Measurements from ENCODE around the gene PTPN4.

PTPN4 gene

DNA sequence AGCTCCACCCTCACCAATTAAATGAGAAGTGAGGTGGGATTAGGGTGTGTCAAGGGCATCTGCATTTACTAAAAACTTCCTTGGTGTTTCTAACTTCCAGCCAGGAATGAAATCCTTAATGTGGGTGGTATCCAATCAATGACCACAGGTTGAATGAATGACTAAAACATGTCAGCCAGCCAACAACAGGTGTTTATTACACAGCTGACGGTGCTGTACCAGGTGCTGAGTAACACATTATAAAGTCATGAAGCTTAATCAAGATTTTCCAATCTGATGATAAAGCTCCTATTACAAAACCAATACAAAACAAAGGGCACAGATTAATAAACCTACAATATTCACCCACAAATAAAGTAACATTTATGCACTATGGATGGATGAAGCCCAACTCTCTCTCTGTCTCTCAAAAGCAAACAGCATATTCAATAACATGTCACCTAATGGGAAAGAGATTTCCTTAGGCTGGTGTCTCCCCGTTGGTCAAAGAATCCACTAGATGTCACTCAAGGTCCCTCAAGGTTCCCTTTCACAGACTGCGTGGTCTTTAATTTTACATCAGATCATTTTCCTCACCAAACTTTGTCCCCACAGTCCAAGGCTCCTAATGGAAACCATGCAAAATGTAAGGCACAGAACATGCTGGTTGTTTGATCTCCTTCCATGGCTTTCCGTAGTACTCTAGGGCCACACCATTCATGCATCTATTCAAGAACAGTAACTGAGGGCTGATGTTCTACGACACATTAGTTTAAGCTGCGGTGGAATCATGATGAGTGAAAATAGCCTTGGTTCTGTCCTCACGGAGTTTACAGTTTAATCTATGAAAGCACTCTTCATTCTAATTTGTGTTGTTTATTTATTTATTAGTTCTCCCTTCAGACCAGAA, 6.4 kb upstream of the PTPN4 start:
- no peak overlapping the region for H3K27ac ChIP-seq
- TF ChIP-seq, protein P1, sequence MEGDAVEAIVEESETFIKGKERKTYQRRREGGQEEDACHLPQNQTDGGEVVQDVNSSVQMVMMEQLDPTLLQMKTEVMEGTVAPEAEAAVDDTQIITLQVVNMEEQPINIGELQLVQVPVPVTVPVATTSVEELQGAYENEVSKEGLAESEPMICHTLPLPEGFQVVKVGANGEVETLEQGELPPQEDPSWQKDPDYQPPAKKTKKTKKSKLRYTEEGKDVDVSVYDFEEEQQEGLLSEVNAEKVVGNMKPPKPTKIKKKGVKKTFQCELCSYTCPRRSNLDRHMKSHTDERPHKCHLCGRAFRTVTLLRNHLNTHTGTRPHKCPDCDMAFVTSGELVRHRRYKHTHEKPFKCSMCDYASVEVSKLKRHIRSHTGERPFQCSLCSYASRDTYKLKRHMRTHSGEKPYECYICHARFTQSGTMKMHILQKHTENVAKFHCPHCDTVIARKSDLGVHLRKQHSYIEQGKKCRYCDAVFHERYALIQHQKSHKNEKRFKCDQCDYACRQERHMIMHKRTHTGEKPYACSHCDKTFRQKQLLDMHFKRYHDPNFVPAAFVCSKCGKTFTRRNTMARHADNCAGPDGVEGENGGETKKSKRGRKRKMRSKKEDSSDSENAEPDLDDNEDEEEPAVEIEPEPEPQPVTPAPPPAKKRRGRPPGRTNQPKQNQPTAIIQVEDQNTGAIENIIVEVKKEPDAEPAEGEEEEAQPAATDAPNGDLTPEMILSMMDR (IDR thresholded peaks at IDR 0.05), result peak; percentile 70
- TF ChIP-seq ZFX (IDR thresholded peaks at IDR 0.05; ENCODE audit: borderline replicate concordance), result no peak

DNA sequence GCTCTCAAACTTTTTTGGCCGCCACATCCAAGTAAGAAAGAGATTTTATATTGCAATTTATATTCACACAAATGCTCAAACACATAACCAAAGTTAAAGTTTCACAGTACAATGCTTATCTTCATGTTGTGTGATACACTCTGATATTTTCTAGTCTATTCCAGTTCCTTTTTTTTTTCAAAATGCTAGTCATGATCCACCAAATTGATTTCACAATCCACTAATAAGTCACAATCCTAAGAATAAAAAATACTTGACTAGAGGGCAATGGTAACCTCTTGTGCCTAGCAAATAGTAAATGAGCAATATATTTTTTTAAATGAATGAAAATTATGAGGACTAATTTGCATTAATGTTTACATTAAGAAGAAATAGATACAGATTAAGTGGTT, 5.8 kb upstream of the PTPN4 start:
- no peak overlapping the region for H3K27ac ChIP-seq
- TF ChIP-seq, protein P1 (IDR thresholded peaks at IDR 0.05), result no peak
- no peak for TF ChIP-seq ZFX (IDR thresholded peaks at IDR 0.05; ENCODE audit: borderline replicate concordance)

DNA sequence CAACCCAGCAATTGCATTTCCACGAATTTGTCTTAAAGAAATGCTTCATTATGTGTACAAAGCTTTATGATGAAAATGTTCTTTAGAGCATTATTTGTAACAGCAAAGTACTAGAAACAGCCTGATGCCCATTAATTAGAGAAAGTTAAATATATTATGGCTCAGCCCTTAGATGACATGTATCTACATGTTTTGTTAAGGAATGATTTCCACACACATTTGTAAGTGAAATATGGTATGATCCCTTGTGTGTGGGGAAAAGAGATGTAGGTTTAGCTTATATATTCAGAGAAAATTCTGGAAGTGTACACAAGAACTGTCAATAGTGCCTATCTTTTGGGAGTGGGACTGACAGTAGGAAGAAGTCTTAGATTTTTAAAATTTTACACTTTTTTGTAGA, 3.8 kb upstream of the PTPN4 start:
- no peak for TF ChIP-seq ZFX (IDR thresholded peaks at IDR 0.05; ENCODE audit: borderline replicate concordance)
- TF ChIP-seq, protein P1 (IDR thresholded peaks at IDR 0.05), result no peak
- no peak overlapping the region for H3K27ac ChIP-seq

DNA sequence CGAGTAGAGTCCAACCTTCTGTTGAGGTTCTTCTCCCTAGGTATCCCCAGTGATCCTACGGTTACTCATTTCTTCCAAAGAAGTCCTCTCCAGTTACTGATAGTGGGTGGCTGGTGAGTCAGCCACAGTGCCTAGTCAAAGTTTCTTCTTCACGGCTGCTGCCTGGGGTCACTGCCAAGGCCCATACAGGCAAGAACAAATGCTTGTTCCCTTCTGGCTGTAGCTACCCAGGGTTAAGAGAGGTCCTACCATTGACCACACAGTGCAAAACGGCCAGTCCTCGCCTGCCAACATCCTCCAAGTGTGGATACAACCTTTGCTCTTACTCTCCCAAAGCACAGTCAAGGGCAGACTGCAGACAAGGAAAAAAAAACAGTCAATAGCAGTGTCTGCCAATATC, 2.9 kb upstream of the PTPN4 start:
- no peak overlapping the region for H3K27ac ChIP-seq
- TF ChIP-seq ZFX (IDR thresholded peaks at IDR 0.05; ENCODE audit: borderline replicate concordance), result no peak
- TF ChIP-seq, protein P1 (IDR thresholded peaks at IDR 0.05), result no peak

DNA sequence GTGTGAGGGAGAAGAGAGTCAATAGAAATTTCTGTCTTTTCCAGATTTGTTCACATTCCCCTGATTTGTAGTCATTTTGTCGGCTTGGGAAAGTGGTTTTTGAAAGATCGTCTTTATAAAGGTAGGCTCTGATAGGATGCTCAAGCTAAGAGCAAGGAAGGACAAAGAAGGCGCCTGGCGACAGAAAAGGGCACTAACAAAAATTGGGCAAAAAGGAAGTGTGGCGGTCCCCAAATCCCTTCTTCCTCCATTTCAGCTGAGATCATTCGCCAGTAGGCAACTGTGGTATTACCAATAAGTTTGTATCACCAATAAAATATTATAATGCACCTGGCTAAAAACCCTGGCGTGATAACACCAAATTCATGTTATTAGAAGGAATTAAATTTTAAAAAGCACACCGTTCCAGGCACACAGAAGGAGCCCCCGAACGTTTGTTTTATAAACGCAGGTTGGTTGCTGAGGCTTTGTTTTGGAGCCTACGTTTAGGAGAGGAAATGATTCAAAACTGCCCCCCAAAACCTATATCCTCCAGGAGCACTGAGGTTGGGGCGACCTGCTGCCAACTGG, 756 bp upstream of the PTPN4 start:
- H3K27ac ChIP-seq, result peak overlapping the region; percentile 72; the same call in 1 of the 2 replicates
- TF ChIP-seq ZFX (IDR thresholded peaks at IDR 0.05; ENCODE audit: borderline replicate concordance), result no peak
- TF ChIP-seq, protein P1 (IDR thresholded peaks at IDR 0.05), result no peak

DNA sequence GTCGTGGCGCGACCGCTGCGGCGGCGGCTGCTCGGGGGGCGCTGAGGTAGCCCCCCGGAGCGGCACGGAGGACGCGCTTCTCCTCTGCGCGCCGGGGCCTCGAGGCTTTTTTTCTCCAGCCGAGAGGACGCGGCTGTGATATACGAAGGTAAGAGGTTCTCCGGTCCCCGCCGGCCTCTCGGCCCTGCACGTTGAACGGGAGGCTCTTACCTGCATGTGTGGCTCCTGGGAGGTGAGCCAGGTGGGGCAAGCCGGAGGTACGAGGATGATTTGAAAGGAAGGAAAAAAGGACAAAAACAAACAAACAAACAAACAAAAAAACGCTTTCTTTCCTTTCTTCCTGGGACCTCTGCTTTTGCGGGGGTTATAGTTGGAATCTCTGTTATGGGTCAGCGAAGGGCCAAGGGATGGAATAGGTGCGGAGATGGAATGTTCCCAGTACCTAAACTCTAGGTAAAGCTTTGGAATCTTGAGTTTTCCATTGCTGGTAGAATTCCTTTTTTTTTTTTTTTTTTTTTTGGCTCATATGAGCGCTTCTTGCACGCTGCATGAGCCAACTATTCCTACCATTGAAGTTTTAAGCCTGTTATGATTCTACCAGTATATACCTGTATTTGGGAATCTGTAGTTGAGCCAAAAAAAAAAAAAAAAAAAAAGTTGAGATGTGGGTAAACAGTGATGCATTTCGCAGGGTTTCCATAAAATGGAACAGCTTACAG, 674 bp downstream of the PTPN4 start:
- no peak for TF ChIP-seq ZFX (IDR thresholded peaks at IDR 0.05; ENCODE audit: borderline replicate concordance)
- TF ChIP-seq, protein P1 (IDR thresholded peaks at IDR 0.05), result no peak
- H3K27ac ChIP-seq, result peak overlapping the region; percentile 72

DNA sequence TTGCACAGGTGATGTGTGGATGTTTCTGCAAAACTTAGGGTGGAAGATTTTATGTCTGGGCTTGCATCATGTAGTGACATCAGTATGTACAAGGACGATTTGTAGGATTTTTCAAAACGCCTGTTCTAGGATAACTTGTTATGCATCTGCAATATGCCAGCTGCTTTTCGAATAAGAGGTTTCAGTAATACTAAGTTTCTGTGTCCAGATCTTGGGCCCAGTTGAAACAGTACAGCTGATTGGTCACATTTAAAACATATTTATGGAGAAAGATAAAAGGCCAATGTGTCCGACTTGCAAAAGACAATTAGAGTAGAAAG, 1.2 kb downstream of the PTPN4 start:
- TF ChIP-seq ZFX (IDR thresholded peaks at IDR 0.05; ENCODE audit: borderline replicate concordance), result no peak
- TF ChIP-seq, protein P1 (IDR thresholded peaks at IDR 0.05), result no peak
- peak overlapping the region; percentile 72 for H3K27ac ChIP-seq

Data from 22Rv1 (cell line).